Islet of Langerhans (tissue), 1 donor: ENCODE results near the gene TACC2.
"Not testable (repeated sequence)": the region's sequence is repeated elsewhere in the genome, so short reads cannot be mapped to it uniquely, and the experiment has no call there.

ENCODE experiments used
- FAIRE-seq: peaks from one replicate; lab custom pipeline; 2011; peaks lifted over from hg19 to GRCh38; lab: Jason Lieb, UNC

Gene TACC2

GRCh38 chr10:122197611-122198222, 208.8 kb downstream of the TACC2 start:
- no peak for FAIRE-seq

- no peak for FAIRE-seq
These were observed 209.7 kb downstream of the TACC2 start for GRCh38 chr10:122198631-122199030.

DNA sequence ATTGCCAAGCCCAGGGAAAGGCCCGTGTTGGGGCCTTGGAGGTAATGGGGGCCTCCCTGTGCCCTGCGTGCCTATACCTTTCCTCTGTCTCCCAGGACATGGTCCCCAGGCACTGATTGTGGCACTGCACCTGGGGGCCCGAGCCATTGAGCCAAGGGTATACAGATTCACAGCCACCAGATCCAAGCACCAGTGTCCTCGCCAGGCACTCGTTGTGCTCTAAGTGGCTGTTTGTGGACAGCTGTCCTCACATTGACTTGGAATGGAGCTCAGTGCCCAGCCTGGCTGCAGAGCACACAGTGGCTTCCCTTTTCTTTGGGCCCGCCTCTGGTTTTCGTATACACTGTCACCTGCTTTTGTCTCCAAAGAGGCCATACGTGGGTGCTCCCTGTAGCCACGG, 210.1 kb downstream of the TACC2 start:
- no peak for FAIRE-seq

DNA sequence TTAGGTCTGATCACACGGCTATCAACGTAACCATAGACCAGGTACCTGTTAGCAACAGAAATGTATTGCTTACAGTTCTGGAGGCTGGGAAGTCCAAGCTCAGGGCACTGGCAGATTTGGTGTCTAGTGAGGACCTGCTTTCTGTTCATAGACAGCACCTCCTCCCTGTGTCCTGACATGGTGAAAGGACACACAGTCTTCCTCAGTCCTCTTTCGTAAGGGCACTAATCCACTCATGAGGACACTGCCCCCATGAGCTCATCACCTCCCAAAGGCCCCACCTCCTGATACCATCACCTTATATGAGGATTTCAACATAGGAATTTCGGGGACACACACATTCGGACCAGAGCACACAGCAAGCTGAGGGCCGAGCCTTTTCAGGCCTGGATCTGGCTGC, 210.7 kb downstream of the TACC2 start:
- FAIRE-seq = no peak

DNA sequence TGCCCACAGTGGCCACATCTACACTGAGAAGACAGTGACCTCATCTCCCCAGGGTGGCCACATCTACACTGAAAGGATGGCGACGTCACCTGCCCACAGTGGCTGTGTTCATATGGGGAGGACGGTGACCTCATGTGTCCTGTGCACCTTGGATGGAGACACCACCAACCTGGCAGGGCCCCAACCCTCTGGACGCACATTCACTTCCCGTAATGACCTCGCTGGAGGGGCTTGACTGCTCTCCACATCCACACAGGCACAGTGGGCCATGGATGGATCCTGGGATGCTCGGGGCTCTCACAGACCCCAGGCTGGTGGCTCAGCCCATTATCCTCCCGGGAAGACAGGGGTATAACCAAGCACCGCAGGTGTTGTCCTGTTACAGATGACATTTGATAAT, 212.4 kb downstream of the TACC2 start:
- no peak for FAIRE-seq

DNA sequence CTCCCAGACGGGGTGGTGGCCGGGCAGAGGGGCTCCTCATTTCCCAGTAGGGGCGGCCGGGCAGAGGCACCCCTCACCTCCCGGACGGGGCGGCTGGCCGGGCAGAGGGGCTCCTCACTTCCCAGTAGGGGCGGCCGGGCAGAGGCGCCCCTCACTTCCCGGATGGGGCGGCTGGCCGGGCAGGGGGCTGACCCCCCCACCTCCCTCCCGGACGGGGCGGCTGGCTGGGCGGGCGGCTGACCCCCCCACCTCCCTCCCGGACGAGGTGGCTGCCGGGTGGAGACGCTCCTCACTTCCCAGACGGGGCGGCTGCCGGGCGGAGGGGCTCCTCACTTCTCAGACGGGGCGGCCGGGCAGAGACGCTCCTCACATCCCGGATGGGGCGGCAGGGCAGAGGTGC, 214.2 kb downstream of the TACC2 start:
- not testable (repeated sequence) for FAIRE-seq

DNA sequence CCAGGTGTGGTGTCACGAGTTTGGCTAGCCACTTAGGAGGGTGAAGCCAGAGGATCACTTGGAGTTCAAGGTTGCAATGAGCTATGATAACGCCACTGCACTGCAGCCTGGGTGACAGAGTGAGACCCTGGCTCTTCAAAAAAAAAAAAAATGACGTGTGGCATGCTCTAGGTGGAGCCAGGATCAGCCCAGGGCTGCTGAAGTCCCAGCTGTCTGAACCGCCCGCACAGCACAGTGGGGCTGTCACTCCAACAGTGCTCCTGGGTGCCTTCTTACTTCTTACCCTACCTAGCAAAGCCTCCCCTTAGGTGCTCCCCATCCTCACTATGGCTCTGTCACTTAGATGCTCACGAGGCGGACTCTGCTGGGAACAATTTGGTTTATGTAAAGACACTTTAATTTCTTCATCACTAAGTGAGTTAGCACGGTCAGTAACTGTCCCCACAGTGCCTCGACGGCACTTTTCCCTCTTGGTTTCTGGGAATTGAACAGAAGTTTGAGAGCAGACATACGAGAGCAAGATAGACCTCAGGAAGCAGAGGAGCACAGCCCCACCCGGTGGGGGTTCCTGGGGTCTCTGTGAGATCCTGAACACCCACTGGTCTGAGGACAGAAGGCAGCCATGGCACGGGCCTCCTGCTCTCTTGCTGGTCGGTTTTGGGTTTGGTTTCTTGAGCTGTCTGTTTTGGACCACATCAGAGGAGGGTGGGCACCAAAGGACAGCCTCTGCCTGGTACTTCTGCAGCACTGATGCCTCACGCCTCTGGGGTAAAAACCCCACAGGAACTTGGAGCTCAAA, 215.9 kb downstream of the TACC2 start:
- FAIRE-seq = no peak

DNA sequence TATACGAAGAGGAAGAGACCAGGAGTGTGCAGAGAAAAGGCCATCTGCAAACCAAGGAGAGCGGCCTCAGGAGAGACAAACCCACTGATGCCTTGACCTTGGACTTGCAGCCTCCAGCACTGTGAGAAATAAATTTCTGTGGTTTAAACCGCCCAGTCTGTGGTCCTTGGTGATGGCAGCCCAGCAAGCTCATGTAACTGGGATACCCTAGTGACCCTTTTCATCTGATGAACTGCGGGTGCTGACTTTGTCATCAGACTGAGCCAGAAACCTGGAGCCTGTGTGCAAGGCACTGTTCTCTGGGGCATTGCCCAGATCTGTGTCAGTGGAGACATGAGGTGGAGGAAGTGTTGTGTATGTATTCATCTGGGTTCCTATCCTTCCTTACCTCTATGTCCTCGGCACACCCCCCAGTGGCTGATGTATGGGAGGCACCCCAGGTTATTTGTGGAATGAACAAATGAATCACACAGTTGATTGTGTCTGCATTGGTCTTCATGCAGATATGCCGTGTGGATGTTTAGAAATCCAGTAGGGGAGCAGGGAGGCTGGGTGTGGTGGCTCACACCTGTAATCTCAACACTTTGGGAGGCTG, 217.6 kb downstream of the TACC2 start:
- FAIRE-seq = no peak

DNA sequence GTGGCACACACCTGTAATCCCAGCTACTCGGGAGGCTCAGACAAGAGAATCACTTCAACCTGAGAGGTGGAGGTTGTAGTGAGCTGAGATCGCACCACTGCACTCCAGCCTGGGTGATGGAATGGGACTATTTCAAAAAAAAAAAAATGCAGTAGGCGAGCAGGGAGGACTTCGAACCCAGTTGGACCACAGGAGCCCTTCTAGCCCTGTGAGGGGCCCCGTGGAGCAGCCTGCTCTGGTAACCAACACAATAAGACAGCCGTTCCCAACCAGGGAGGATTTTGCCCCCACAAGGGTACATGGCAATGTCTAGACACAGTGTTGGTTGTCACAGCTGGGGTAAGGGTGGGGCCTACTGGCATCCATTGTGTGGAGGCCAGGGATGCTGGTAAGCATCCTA, 218.2 kb downstream of the TACC2 start:
- FAIRE-seq = no peak

GRCh38 chr10:122207596-122207995, 218.6 kb downstream of the TACC2 start:
- FAIRE-seq = peak; percentile 65

DNA sequence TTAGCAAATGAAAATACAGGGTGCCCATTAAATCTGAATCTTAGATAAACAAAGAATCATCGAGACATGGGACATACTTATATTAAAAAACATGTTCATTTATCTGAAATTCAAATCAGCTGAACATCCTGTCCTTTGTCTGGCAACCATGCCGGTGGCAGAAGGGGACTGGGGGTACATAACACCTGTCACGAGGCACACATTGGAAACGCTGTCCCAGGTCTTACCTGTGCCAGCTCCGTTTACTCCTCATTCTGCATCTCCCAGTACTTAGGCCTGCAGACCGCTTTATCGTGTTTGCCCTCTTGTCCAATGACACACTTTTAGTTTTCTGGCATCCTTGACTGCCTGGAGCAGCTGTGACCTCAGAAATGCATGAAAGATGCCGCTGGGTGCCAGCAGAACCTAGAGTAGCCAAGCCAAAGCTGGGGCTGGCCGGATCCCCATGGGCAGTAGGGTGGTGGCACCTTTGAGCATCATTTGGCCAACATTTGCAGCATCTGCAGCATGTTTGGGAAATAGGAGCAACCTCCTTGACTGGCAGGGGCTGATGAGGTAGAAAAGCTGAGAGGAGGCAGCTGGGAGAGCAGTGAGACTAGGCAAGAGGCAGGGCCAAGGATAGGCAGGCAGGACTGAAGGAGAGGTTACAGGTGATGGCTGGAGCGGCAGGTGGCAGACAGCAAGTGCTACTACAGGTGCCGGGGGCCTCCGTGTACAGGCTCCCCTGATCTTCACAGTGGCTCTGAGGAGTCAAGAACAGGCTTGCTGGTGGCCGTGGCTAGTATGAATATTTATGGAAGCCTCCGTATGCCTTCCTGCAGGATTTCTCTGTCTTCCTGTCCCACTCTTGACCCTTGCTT, 219.8 kb downstream of the TACC2 start:
- FAIRE-seq = no peak

DNA sequence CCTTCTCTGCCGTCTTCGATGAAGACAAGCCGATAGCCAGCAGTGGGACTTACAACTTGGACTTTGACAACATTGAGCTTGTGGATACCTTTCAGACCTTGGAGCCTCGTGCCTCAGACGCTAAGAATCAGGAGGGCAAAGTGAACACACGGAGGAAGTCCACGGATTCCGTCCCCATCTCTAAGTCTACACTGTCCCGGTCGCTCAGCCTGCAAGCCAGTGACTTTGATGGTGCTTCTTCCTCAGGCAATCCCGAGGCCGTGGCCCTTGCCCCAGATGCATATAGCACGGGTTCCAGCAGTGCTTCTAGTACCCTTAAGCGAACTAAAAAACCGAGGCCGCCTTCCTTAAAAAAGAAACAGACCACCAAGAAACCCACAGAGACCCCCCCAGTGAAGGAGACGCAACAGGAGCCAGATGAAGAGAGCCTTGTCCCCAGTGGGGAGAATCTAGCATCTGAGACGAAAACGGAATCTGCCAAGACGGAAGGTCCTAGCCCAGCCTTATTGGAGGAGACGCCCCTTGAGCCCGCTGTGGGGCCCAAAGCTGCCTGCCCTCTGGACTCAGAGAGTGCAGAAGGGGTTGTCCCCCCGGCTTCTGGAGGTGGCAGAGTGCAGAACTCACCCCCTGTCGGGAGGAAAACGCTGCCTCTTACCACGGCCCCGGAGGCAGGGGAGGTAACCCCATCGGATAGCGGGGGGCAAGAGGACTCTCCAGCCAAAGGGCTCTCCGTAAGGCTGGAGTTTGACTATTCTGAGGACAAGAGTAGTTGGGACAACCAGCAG, 221.7 kb downstream of the TACC2 start:
- no peak for FAIRE-seq

DNA sequence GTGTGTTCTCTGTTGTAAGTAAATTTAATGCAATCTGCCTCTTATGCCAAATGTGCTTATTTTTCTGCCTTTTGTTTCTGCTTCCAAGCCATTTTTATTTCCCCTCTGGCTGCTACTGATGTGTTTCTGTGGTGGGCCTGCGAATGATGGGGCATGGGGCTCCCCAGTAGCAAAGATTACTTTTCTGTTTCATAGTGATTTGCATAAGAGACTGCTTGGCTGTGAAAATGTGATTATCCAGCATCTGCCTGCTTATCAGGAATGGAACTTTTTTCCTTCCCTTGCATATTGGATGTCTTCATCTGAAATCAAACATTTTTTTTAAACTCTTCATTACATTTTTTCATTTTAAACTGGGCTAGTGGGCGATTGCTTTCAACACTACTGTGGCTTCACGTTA, 224.4 kb downstream of the TACC2 start:
- FAIRE-seq = no peak

DNA sequence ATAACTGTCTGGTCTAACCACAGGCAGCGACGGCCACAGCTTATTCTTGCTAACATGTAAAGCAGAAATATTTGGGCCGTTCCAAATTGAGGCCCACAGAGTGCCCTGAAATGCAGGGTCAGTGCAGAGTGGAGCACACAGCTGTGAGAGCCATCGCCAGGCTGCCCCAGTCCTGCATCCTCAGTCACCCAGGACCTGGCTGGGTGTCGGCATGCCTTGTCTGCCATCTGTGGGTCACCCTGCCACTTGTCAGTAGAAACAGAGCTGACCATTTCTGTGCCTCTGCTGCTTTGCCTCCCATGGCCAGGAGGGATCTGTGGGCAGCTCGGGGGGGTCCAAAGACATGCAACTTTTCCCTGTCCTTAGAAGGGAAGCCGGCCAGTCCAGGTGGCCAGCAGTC, 224.8 kb downstream of the TACC2 start:
- FAIRE-seq = no peak

- FAIRE-seq = no peak
These were observed 227.1 kb downstream of the TACC2 start for GRCh38 chr10:122216047-122216446.

- no peak for FAIRE-seq
These were observed 230.4 kb downstream of the TACC2 start for GRCh38 chr10:122219340-122219739.

GRCh38 chr10:122220736-122221135, 231.8 kb downstream of the TACC2 start:
- FAIRE-seq = no peak

- FAIRE-seq = no peak
These were observed 233.0 kb downstream of the TACC2 start for GRCh38 chr10:122221958-122222357.

- FAIRE-seq = no peak
These were observed 233.7 kb downstream of the TACC2 start for GRCh38 chr10:122222638-122223037.

DNA sequence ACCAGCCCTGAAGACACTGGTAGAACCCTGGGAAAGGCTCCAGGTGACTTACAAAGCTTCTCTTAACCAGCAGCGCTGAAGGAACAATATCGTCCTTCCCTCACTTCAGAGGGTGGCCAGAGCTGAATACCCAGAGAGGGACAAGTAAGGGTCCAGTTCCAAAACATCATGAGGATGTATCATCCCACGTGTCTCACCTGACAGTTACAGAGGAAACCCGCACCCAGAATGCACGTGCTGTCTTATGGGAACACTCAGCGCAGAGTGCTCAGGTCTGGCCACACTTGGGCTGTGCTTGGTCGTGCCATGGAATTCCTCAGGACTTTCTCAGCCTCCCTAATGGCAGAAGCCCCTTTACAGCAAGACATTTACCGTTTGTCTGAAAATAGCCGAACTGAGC, 235.2 kb downstream of the TACC2 start:
- FAIRE-seq = no peak

DNA sequence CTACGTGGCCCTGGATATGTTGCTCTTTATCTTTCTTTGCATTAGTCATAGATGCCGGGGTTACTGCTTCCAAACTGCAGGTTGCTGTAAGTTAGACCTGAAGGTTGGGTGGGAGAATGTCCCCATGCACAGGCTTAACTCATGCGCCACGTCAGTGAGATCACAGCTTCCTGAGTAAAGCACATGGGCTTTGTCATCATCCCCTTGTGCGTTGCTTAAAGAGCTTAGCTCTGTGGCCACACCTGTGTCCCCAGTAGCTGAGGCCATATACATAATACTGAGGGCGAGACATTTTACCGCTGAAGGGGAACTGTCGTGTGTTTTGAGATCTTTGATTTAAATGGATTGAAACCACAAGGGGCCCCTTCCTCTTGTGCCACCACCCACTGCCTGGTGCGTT, 236.4 kb downstream of the TACC2 start:
- no peak for FAIRE-seq

DNA sequence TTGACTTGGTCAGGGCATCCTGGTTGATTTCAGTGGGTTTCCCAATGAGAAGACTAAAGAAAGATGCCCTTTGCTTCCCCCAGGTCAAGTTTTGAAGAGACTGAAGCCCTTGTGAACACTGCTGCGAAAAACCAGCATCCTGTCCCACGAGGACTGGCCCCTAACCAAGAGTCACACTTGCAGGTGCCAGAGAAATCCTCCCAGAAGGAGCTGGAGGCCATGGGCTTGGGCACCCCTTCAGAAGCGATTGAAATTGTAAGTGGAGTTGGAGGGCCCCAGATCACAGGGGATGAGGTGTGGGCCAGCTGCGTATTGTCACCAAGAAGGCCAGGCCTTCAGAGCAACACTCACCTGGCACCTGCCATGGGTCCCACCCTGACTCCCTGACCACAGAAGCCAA, 238.8 kb downstream of the TACC2 start:
- FAIRE-seq = no peak
